HEK293 (cell line): ENCODE data around the gene OR5B12.

Source experiments
- TCF7L2 ChIP-seq: IDR thresholded peaks from 2 replicates; pipeline ENCODE4 v1.6.1; 2011; ENCODE audit warnings: low read depth, mild to moderate bottlenecking, inconsistent platforms, low read length, moderate library complexity, borderline replicate concordance
- ZBTB7A ChIP-seq: fragments of 450-650 bp; formaldehyde crosslinking; IDR thresholded peaks from 2 replicates; pipeline ENCODE4 v1.5.1; 2016; ENCODE audit warnings: low read depth, missing biosample characterization, missing genetic modification characterization
- ZNF140 ChIP-seq: fragments of 450-650 bp; formaldehyde crosslinking; IDR thresholded peaks from 2 replicates; pipeline ENCODE4 v1.5.1; 2016; ENCODE audit warnings: missing biosample characterization, missing genetic modification characterization
- ZNF274 ChIP-seq, 2 experiments: fragments of 200-500 bp in 1 of 2; fragments of 450-650 bp in 1 of 2; sonication (Bioruptor generic) in 1 of 2; formaldehyde crosslinking in 1 of 2; IDR thresholded peaks; 2 replicates each; pipeline versions ENCODE4 v1.5.1 to v1.6.1; 2014 to 2016; ENCODE audit warnings: borderline replicate concordance in 1 of 2, inconsistent platforms in 1 of 2, low read length in 1 of 2, missing biosample characterization in 1 of 2, missing genetic modification characterization in 1 of 2
- TF ChIP-seq, protein P1 (sequence below): fragments of 450-650 bp; formaldehyde crosslinking; IDR thresholded peaks from 2 replicates; pipeline ENCODE4 v1.5.1; 2016; ENCODE audit warnings: missing biosample characterization, missing genetic modification characterization
- TF ChIP-seq, protein P2 (sequence below): fragments of 450-650 bp; formaldehyde crosslinking; IDR thresholded peaks from 2 replicates; pipeline ENCODE4 v1.5.1; 2016; ENCODE audit warnings: missing biosample characterization, missing genetic modification characterization

DNA sequence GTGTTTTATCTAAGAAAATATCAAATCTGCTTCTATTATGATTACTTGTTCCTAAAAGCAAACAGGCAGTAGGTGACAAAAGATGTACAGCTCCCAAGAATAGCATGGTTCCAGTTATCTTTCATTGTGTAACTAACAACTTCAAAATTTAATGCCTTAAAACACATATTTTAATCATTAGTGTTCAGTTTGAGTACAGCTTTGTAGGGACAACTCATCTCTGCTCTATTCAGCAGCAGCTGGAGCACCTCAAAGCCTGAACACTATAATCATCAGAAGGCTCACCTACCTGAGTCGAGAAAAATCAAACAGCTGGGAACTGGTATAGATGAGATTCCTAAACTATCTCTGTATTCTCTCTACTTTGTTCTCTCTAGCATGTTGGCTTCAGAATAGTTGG is 24.3 kb upstream of the OR5B12 start:
- TF ChIP-seq, protein P1, sequence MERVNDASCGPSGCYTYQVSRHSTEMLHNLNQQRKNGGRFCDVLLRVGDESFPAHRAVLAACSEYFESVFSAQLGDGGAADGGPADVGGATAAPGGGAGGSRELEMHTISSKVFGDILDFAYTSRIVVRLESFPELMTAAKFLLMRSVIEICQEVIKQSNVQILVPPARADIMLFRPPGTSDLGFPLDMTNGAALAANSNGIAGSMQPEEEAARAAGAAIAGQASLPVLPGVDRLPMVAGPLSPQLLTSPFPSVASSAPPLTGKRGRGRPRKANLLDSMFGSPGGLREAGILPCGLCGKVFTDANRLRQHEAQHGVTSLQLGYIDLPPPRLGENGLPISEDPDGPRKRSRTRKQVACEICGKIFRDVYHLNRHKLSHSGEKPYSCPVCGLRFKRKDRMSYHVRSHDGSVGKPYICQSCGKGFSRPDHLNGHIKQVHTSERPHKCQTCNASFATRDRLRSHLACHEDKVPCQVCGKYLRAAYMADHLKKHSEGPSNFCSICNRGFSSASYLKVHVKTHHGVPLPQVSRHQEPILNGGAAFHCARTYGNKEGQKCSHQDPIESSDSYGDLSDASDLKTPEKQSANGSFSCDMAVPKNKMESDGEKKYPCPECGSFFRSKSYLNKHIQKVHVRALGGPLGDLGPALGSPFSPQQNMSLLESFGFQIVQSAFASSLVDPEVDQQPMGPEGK = no peak
- no peak for TF ChIP-seq ZBTB7A (tag by site-specific recombination)
- TF ChIP-seq, protein P2, sequence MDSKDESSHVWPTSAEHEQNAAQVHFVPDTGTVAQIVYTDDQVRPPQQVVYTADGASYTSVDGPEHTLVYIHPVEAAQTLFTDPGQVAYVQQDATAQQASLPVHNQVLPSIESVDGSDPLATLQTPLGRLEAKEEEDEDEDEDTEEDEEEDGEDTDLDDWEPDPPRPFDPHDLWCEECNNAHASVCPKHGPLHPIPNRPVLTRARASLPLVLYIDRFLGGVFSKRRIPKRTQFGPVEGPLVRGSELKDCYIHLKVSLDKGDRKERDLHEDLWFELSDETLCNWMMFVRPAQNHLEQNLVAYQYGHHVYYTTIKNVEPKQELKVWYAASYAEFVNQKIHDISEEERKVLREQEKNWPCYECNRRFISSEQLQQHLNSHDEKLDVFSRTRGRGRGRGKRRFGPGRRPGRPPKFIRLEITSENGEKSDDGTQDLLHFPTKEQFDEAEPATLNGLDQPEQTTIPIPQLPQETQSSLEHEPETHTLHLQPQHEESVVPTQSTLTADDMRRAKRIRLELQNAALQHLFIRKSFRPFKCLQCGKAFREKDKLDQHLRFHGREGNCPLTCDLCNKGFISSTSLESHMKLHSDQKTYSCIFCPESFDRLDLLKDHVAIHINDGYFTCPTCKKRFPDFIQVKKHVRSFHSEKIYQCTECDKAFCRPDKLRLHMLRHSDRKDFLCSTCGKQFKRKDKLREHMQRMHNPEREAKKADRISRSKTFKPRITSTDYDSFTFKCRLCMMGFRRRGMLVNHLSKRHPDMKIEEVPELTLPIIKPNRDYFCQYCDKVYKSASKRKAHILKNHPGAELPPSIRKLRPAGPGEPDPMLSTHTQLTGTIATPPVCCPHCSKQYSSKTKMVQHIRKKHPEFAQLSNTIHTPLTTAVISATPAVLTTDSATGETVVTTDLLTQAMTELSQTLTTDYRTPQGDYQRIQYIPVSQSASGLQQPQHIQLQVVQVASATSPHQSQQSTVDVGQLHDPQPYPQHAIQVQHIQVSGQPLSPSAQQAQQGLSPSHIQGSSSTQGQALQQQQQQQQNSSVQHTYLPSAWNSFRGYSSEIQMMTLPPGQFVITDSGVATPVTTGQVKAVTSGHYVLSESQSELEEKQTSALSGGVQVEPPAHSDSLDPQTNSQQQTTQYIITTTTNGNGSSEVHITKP (tag by site-specific recombination) = no peak
- TF ChIP-seq ZNF140 (tag by site-specific recombination) = no peak
- no peak for TF ChIP-seq ZNF274 (IDR thresholded peaks at IDR 0.05; ENCODE audit: low read length)
- no peak for TF ChIP-seq ZNF274 (tag by site-specific recombination; IDR thresholded peaks at IDR 0.05; ENCODE audit: borderline replicate concordance)
- no peak for TF ChIP-seq TCF7L2
